Activated CD4-positive, alpha-beta memory T cell treated with anti-CD3 and anti-CD28 coated beads, Interleukin-2, amount 10 ng/mL, durations not matched to agents 7 days and 5 days (primary cell): ENCODE measurements around the gene IVD. TPM values are rescaled to one million over a fixed set of nuclear protein-coding genes. Genes with fewer than 3 reads are reported as not detected.

Experiments
- CTCF ChIA-PET: fragments of 350-600 bp; sonication (Branson Sonifier 250); formaldehyde crosslinking; loops from one replicate; lab custom pipeline; 2021; ENCODE audit warnings: antibody characterized with exemption, inconsistent platforms; lab: Charles Lee
- POLR2A ChIA-PET: fragments of 350-600 bp; sonication (Branson Sonifier 250); formaldehyde crosslinking; loops from one replicate; lab custom pipeline; 2021; ENCODE audit warnings: antibody characterized with exemption; lab: Charles Lee
- DNase-seq: peaks from one replicate; pipeline ENCODE4 v3.0.0-alpha.2; 2020
- H3K27ac Mint-ChIP-seq: one replicate; pipeline ENCODE4 v1.8.0; 2021; ENCODE audit warnings: mild to moderate bottlenecking, mixed read lengths
- H3K27me3 Mint-ChIP-seq: one replicate; pipeline ENCODE4 v1.8.0; 2021; ENCODE audit warnings: mixed read lengths
- H3K36me3 Mint-ChIP-seq: one replicate; pipeline ENCODE4 v1.8.0; 2021; ENCODE audit warnings: low read depth, mixed read lengths
- H3K4me1 Mint-ChIP-seq: one replicate; pipeline ENCODE4 v1.8.0; 2021; ENCODE audit warnings: mixed read lengths
- H3K4me3 Mint-ChIP-seq: one replicate; pipeline ENCODE4 v1.8.0; 2021; ENCODE audit warnings: mild to moderate bottlenecking, mixed read lengths
- H3K9me3 Mint-ChIP-seq: one replicate; pipeline ENCODE4 v1.8.0; 2021; ENCODE audit warnings: mixed read lengths
- total RNA-seq, 2 experiments: library from RNA; stranded (reverse); gene quantifications; one replicate each; pipeline ENCODE4 v1.2.3, GENCODE V29; 2021

Gene IVD
- total RNA-seq, 2 experiments from 2014 or later = 38.1 to 38.4 TPM

GRCh38 chr15:40468898-40469331 is 63.3 kb downstream of the IVD start:
- Mint-ChIP-seq H3K9me3 (no peaks in the 10 kb centered on the region), H3K36me3 (peaks cover 8% of the 10 kb centered on the region), H3K27ac (no peak overlapping the region), H3K27me3 (no peaks in the 10 kb centered on the region), H3K4me1 (peaks cover 33% of the 10 kb centered on the region), H3K4me3 (no peak overlapping the region)
- ChIA-PET CTCF (no interaction called here), POLR2A (interaction anchor here (0.6 to 2.9 kb wide), 3 partner anchors 15 to 87 kb away, joined by 3 to 15 read pairs (median 6); partner anchors contain the start of gene BAHD1)
- DNase-seq = no peak

- POLR2A ChIA-PET = interaction anchor here (0.6 to 2.9 kb wide), 4 partner anchors 11 to 30 kb away, joined by 3 to 15 read pairs (median 6); partner anchors contain the start of gene BAHD1
- Mint-ChIP-seq H3K27ac (no peak overlapping the region), H3K27me3 (no peaks in the 10 kb centered on the region), H3K9me3 (no peaks in the 10 kb centered on the region), H3K36me3 (peaks cover 8% of the 10 kb centered on the region), H3K4me1 (peaks cover 33% of the 10 kb centered on the region), H3K4me3 (peak overlapping the region; percentile 49)
- CTCF ChIA-PET = no interaction called here
- no peak for DNase-seq
Measured at GRCh38 chr15:40469776-40470390, 64.3 kb downstream of the IVD start.

DNA sequence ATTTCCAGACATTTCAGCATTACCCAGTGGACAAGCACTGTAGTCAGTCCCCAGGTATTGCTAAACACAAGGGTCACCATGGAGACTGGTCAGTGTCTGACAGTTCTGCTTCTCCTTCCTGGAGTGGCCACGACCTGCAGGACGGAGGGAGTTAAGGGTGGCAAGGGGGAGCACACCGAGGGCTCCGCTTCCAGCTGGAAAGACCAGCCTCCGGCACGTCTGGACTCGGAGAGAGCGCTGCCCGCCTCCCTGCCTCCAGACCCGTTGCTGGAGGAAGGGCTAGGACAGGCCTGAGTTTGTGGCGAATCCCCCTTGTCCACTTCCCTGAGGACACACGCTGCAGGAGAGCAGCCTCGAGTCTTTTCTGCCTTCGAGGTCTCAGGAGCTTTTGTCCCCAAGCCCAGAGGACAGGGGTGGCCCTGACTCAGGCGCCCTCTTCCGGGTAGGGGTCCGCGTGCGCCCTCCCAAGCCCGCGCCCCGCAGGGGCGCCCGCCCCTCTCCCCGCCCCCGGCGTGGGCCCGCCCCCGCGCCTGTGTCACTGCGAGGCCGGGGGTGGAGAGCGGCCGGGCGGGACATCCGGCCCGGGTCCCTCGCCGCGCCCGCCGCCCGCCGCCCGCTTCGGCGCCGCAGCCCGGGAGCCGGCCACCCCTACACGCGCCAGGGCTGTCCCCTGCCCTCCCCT is 65.0 kb downstream of the IVD start, which contains the start of gene CHST14:
TSS of gene CHST14 (plus strand) at position 562 of the 682 bp plus-strand sequence. CDS start 230 bp downstream, outside the sequence.
- ChIA-PET POLR2A (interaction anchor here (1.4 to 2.9 kb wide), 3 partner anchors 14 to 30 kb away, joined by 5 to 15 read pairs (median 6); partner anchors contain the start of gene BAHD1), CTCF (no interaction called here)
- peak; percentile 69 for DNase-seq
- Mint-ChIP-seq H3K27ac (peak within 1 kb of the TSS; percentile 79), H3K9me3 (no peaks in the 10 kb centered on the region), H3K36me3 (peaks cover 5% of the 10 kb centered on the region), H3K4me3 (peak within 1 kb of the TSS; percentile 92), H3K4me1 (peaks cover 31% of the 10 kb centered on the region), H3K27me3 (peaks cover 1% of the 10 kb centered on the region)

Other genes with a start within 250 kb of the IVD start
- 10 to 100 TPM; 73.2 to 73.8 TPM for gene BUB1B, start 244.7 kb upstream of the IVD start, total RNA-seq
- gene PAK6, start 166.7 kb upstream of the IVD start, total RNA-seq = under 1 TPM; 0.20 to 0.65 TPM
- not detected for gene ANKRD63, start 122.7 kb upstream of the IVD start, total RNA-seq
- 100 to 1,000 TPM; 140 TPM for gene PLCB2, start 97.9 kb upstream of the IVD start, total RNA-seq
- gene INAFM2, start 82.1 kb upstream of the IVD start, total RNA-seq = 1 to 10 TPM; 8.7 to 8.9 TPM
- 1 to 10 TPM; 2.0 to 2.6 TPM for gene CCDC9B, start 64.9 kb upstream of the IVD start, total RNA-seq
- gene PHGR1, start 54.8 kb upstream of the IVD start, total RNA-seq = not detected
- gene DISP2, start 47.6 kb upstream of the IVD start, total RNA-seq = under 1 TPM; 0.03 to 0.18 TPM
- 10 to 100 TPM; 54.2 to 54.3 TPM for gene KNSTRN, start 23.1 kb upstream of the IVD start, total RNA-seq
- 10 to 100 TPM; 26.0 to 27.0 TPM for gene BAHD1, start 35.2 kb downstream of the IVD start, total RNA-seq
- gene CHST14, start 65.2 kb downstream of the IVD start, total RNA-seq = 10 to 100 TPM; 13.9 to 15.9 TPM
- 10 to 100 TPM; 33.2 to 33.7 TPM for gene CCDC32, start 159.2 kb downstream of the IVD start, total RNA-seq
- 10 to 100 TPM; 11.1 to 11.9 TPM for gene RPUSD2, start 163.5 kb downstream of the IVD start, total RNA-seq
- gene KNL1, start 188.5 kb downstream of the IVD start, total RNA-seq = 10 to 100 TPM; 54.2 to 54.7 TPM